HEK293T (cell line): Measurements from ENCODE around the gene SLC35F3.

Experiments used
- CTCF ChIA-PET: fragments of 350-600 bp; formaldehyde crosslinking; extraction: SDS; loops from one replicate; lab custom pipeline; 2021; ENCODE audit warnings: antibody characterized with exemption, inconsistent platforms; lab: Yijun Ruan, JAX
- POLR2A ChIA-PET: fragments of 350-600 bp; formaldehyde crosslinking; extraction: SDS; loops from one replicate; lab custom pipeline; 2020; ENCODE audit warnings: antibody characterized with exemption, inconsistent platforms; lab: Yijun Ruan, JAX
- DNase-seq: peaks from one replicate; pipeline ENCODE4 v3.0.0; 2012; ENCODE audit warnings: mixed read lengths; ENCODE audit errors: extremely low spot score
- ARNT ChIP-seq: fragments of 450-650 bp; IDR thresholded peaks from 2 replicates; pipeline ENCODE4 v1.6.1; 2017; ENCODE audit warnings: mild to moderate bottlenecking
- BHLHE40 ChIP-seq: fragments of 450-650 bp; IDR thresholded peaks from 2 replicates; pipeline ENCODE4 v1.6.1; 2016; ENCODE audit warnings: mild to moderate bottlenecking, moderate library complexity, borderline replicate concordance
- CTBP1 ChIP-seq: fragments of 450-650 bp; IDR thresholded peaks from 2 replicates; pipeline ENCODE4 v1.6.1; 2016; ENCODE audit warnings: borderline replicate concordance
- ELF4 ChIP-seq: fragments of 450-650 bp; IDR thresholded peaks from 2 replicates; pipeline ENCODE4 v1.6.1; 2017; ENCODE audit warnings: antibody characterized with exemption
- FOXA1 ChIP-seq: fragments of 450-650 bp; IDR thresholded peaks from 2 replicates; pipeline ENCODE4 v1.6.1; 2016; ENCODE audit warnings: mild to moderate bottlenecking
- FOXK2 ChIP-seq: fragments of 450-650 bp; IDR thresholded peaks from 2 replicates; pipeline ENCODE4 v1.6.1; 2016; ENCODE audit warnings: mild to moderate bottlenecking
- FOXM1 ChIP-seq: fragments of 450-650 bp; IDR thresholded peaks from 2 replicates; pipeline ENCODE4 v1.6.1; 2017; ENCODE audit warnings: mild to moderate bottlenecking, borderline replicate concordance
- HDGF ChIP-seq: fragments of 450-650 bp; IDR thresholded peaks from 2 replicates; pipeline ENCODE4 v1.6.1; 2017; ENCODE audit warnings: antibody characterized with exemption, borderline replicate concordance
- L3MBTL2 ChIP-seq: fragments of 450-650 bp; conservative IDR thresholded peaks from 2 replicates; pipeline ENCODE4 v1.6.1; 2016; ENCODE audit warnings: mild to moderate bottlenecking
- LEF1 ChIP-seq: fragments of 450-650 bp; IDR thresholded peaks from 2 replicates; pipeline ENCODE4 v1.6.1; 2017; ENCODE audit warnings: mild to moderate bottlenecking, borderline replicate concordance
- NFRKB ChIP-seq: fragments of 450-650 bp; IDR thresholded peaks from 2 replicates; pipeline ENCODE4 v1.6.1; 2016; ENCODE audit warnings: mild to moderate bottlenecking, moderate library complexity
- PKNOX1 ChIP-seq: fragments of 450-650 bp; IDR thresholded peaks from 2 replicates; pipeline ENCODE4 v1.6.1; 2016
- SP1 ChIP-seq: fragments of 450-650 bp; IDR thresholded peaks from 2 replicates; pipeline ENCODE4 v1.6.1; 2017
- SUZ12 ChIP-seq: fragments of 450-650 bp; IDR thresholded peaks from 2 replicates; pipeline ENCODE4 v1.6.1; 2016; ENCODE audit warnings: mild to moderate bottlenecking
- TARDBP ChIP-seq: fragments of 450-650 bp; IDR thresholded peaks from 2 replicates; pipeline ENCODE4 v1.6.1; 2016
- ZNF384 ChIP-seq: fragments of 450-650 bp; IDR thresholded peaks from 2 replicates; pipeline ENCODE4 v1.6.1; 2016

SLC35F3 gene

DNA sequence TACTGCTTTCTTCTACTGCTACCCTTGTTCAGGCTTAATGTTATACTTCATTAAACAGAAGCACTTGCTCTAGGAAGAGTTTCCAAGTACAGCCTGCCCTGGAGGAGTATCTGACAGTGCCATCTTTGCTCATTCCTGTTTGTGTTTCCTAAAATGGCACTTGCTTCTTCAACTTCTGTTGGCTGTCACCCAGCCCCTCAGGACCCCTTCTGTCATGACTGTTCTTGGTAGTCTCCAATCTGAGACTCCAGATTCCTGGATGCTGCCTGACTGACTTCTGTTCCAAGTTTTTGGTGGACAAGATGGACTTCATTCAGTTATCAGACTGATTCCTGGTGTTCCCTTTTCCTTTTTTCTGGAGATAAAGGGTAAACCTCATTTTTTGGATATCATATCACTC, 104.1 kb downstream of the SLC35F3 start:
- no peak for DNase-seq
- ChIA-PET CTCF (no interaction called here), POLR2A (no interaction called here)
- TF ChIP-seq NFRKB: no peak
- no peak for TF ChIP-seq BHLHE40
- no peak for TF ChIP-seq HDGF
- TF ChIP-seq SP1: no peak
- no peak for TF ChIP-seq L3MBTL2
- no peak for TF ChIP-seq TARDBP
- TF ChIP-seq FOXA1: no peak
- TF ChIP-seq ELF4: no peak
- no peak for TF ChIP-seq FOXM1
- TF ChIP-seq SUZ12: no peak
- TF ChIP-seq ZNF384: no peak
- no peak for TF ChIP-seq ARNT
- no peak for TF ChIP-seq PKNOX1
- no peak for TF ChIP-seq FOXK2
- no peak for TF ChIP-seq LEF1
- no peak for TF ChIP-seq CTBP1

DNA sequence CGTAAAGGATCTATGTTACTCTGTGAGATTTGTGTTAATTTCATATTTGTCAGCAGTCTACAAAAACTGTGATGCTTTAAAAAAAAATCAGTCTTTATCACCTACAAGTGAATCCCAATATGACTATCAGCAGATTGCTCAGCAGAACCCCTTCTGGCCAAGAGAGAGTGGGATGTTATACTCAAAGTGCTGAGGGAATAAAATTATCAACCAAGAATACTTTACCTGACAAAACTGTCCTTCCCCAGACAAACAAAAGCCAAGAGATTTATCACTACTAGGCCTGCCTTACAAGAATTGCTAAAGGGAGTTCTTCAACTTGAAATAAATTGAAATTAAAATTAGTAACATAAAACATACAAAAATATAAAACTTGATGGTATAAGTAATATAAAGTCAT, 105.2 kb downstream of the SLC35F3 start:
- TF ChIP-seq FOXA1 (no peak), FOXM1 (no peak), FOXK2 (no peak), PKNOX1 (no peak), SP1 (no peak), CTBP1 (no peak), LEF1 (no peak), TARDBP (no peak), ELF4 (no peak)
- DNase-seq: no peak
- POLR2A ChIA-PET: no interaction called here
- CTCF ChIA-PET: no interaction called here

GRCh38 chr1:234014208-234014607, 109.7 kb downstream of the SLC35F3 start:
- ChIA-PET CTCF (no interaction called here), POLR2A (no interaction called here)
- TF ChIP-seq HDGF: no peak
- TF ChIP-seq NFRKB: no peak
- no peak for TF ChIP-seq CTBP1
- no peak for TF ChIP-seq TARDBP
- TF ChIP-seq ZNF384: no peak
- TF ChIP-seq SP1: no peak
- no peak for TF ChIP-seq SUZ12
- TF ChIP-seq FOXA1: no peak
- TF ChIP-seq FOXM1: no peak
- TF ChIP-seq PKNOX1: no peak
- no peak for TF ChIP-seq FOXK2
- TF ChIP-seq BHLHE40: no peak
- TF ChIP-seq ARNT: no peak
- no peak for TF ChIP-seq L3MBTL2
- no peak for DNase-seq

DNA sequence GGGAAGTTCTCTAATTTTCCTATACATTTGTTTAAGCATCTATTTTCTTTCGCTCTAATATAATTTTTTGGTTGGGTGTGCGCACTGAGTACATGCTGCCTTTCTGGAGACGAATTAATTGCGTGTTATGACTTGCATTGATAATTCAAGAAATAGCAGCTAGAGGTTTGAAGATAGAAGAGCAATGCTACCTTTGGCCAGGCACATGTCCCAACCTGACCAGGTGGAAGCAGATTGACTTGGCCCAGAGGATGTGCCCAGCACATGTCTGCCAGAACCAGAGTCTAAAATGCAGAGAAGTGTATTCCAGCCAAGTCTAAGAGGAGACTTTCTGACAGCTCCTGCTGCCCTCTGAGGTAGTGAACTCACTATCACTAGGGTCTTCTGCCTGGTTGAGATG, 114.3 kb downstream of the SLC35F3 start:
- no peak for DNase-seq
- ChIA-PET POLR2A (no interaction called here), CTCF (no interaction called here)
- TF ChIP-seq SP1 (no peak), L3MBTL2 (no peak), LEF1 (no peak), FOXM1 (no peak), BHLHE40 (no peak), ZNF384 (no peak)

- DNase-seq: no peak
- ChIA-PET POLR2A (no interaction called here), CTCF (no interaction called here)
- no peak for TF ChIP-seq TARDBP
- no peak for TF ChIP-seq ELF4
- TF ChIP-seq NFRKB: no peak
- TF ChIP-seq SUZ12: no peak
- TF ChIP-seq ZNF384: no peak
- TF ChIP-seq BHLHE40: no peak
- no peak for TF ChIP-seq FOXK2
- TF ChIP-seq CTBP1: no peak
These were observed 114.9 kb downstream of the SLC35F3 start for GRCh38 chr1:234019387-234019786.

GRCh38 chr1:234022302-234022701, 117.8 kb downstream of the SLC35F3 start:
- POLR2A ChIA-PET: no interaction called here
- no peak for TF ChIP-seq FOXA1
- no peak for TF ChIP-seq BHLHE40
- TF ChIP-seq HDGF: no peak
- no peak for TF ChIP-seq ARNT
- no peak for TF ChIP-seq PKNOX1
- no peak for TF ChIP-seq ELF4
- no peak for TF ChIP-seq NFRKB
- no peak for TF ChIP-seq LEF1
- TF ChIP-seq FOXK2: no peak
- TF ChIP-seq FOXM1: no peak
- no peak for TF ChIP-seq L3MBTL2
- no peak for TF ChIP-seq SP1
- TF ChIP-seq ZNF384: no peak
- no peak for TF ChIP-seq TARDBP
- TF ChIP-seq SUZ12: no peak
- no peak for TF ChIP-seq CTBP1
- CTCF ChIA-PET: no interaction called here
- DNase-seq: no peak
